NCI-H146 treated with DMSO at 0.1 percent for 48 hours (cell line): ENCODE measurements around the gene STX18.

ENCODE experiments used
- DNase-seq: peaks from one replicate; lab custom pipeline; 2025; ENCODE audit not compliant: unreplicated experiment; lab: John Stamatoyannopoulos, UW

Gene STX18

GRCh38 chr4:4440333-4441061 is 101.4 kb downstream of the STX18 start:
- DNase-seq = no peak

DNA sequence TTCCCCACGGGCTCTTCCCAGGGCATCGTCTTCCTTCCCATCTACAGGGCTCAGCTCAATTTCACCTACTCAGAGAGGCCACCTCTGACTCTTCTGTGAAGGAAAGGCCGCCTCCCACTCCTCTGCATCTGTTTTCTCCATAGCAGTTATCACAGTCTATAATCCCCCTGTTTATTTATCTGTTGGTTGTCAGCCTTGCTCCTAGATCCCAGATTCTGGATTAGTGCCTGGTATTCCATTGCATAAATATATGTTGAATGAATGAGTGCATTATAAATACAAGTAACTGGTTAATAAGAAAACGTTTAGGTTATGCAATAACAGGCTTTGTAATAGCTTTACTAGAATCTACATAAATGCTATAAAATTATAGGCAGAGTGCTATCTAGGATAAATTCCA is 102.1 kb downstream of the STX18 start:
- no peak for DNase-seq

DNA sequence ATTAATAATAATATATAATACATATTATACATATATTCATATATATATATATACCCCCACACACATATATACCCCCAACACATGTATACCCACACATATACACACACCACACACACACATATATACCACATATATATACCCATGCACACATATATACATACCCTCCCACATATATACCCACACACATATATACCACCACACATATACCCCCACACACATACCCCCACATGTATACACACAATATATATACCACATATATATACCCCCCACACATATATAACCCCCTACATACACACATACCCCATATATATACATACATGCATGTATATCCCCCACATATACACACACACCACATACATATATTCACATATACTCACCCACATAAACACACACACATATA is 103.0 kb downstream of the STX18 start:
- no peak for DNase-seq

DNA sequence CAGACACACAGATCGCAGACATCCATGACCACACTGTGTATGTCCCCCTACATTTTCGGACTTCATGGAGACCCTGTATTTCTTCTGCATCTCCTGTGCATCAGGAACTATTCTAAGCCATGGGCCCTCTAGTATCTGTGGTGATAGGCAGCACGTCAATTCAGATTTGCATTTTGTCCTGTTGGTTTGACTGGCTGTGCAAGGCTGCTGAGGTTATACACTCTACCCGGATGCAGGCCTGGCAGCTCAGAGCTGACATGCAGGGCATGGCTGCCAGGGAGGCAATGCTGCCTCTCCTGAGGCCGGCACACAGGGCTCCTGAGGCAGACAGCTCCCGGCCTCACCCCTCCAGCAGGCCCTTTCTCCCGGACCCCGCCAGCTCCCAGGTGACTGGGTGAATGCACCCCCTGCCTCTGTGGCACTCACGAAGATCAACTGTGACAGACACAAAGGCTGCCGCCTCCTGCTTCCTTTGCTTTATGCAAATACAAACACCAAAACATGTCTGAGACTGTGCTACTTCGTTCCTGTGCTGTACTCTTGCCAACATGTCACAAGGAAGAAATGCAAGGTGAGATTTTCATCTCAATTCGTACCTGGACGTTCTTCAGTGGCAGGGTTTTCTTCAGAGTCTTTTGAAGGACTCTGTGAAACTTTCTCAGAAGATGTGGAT is 103.9 kb downstream of the STX18 start:
- no peak for DNase-seq

GRCh38 chr4:4436244-4436823 is 105.5 kb downstream of the STX18 start:
- no peak for DNase-seq

GRCh38 chr4:4433941-4434340 is 107.9 kb downstream of the STX18 start:
- DNase-seq = no peak

GRCh38 chr4:4432341-4433125 is 109.3 kb downstream of the STX18 start:
- no peak for DNase-seq

- peak; percentile 5 for DNase-seq
Measured at GRCh38 chr4:4430492-4431195, 111.2 kb downstream of the STX18 start.

- DNase-seq = no peak
Measured at GRCh38 chr4:4428966-4429875, 112.6 kb downstream of the STX18 start.

DNA sequence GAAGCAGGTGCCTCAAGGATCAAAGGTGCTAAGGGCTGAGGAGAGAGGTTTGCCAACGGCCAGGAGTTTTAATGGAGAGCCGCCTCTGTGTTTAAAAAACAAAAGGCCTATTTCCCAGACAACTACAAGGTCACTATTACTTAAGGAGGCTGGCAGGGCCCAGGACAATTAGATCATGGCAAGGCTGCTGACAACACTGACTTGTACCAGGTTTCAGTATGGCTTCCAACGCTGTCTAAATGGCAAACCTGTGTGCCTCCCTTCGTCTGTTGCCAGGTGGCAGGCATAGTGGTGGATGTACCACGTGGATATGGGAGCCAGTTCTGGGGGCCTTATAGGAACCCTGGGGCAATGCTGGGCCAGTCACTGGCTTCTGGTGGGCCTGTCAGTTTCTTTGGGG is 114.0 kb downstream of the STX18 start:
- DNase-seq = no peak

DNA sequence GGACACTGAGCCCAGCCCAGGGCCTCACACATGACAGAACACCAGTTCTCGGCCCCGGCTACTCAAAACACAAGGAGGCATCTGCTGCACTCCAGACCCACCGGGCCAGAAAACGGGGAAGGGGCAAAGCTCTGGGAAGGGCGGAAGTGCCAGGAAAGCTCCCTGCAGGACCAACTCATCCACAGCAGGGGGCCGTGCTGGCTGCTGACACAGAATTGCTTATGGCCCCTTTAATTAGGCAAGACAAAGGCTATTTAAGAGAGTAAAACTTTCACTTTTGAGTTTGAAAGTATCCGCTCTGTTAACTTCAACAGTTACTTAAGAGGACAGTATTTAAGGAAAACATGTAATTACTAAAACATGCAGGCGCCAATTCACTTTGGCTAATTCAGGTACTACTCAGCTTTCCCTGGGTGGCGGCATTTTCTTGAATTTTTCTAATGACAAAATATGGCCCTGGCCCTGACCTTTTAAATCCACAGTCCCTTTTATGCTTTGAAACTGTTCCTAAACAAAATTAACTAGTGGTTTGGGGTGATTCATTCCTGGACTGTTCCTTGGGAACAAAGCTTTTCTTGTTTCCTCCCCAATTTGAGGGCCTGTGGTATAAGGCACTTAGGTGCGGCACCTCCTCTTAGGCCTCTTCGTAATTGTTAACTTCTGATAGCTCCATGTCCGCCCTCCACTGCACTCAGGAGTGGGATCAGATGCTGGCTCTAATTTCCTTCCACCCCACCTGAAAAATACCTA is 114.6 kb downstream of the STX18 start:
- no peak for DNase-seq

DNA sequence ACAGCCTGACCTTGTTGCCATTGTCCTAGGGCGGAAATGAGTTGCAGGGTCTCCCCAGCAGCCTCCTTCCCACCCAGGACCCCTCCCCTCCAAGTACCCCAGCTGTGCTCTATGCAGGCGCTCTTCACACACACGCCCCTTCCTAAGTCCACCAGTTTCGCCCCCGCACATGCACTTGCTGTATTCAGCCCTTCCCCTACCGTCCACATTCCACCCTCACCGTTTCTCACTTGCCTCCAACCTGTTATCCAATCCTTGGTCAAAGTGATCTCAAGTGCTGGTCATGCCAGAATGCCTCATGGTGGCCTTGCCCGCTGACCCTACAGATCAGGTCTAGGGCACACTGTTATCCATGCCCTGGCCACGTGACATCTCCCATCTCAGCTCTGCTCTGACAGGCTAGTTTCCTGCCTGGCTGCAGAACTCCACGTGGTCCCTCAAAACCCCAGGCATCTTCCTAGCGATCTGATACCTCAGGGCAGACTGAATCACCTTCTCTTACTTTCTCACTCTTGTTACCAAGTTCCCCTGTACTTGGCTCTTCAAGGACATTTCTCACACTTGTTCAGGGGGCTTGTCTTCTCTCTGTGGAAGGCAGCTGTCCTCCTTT is 115.2 kb downstream of the STX18 start:
- DNase-seq = no peak

GRCh38 chr4:4425696-4426095 is 116.2 kb downstream of the STX18 start:
- no peak for DNase-seq

DNA sequence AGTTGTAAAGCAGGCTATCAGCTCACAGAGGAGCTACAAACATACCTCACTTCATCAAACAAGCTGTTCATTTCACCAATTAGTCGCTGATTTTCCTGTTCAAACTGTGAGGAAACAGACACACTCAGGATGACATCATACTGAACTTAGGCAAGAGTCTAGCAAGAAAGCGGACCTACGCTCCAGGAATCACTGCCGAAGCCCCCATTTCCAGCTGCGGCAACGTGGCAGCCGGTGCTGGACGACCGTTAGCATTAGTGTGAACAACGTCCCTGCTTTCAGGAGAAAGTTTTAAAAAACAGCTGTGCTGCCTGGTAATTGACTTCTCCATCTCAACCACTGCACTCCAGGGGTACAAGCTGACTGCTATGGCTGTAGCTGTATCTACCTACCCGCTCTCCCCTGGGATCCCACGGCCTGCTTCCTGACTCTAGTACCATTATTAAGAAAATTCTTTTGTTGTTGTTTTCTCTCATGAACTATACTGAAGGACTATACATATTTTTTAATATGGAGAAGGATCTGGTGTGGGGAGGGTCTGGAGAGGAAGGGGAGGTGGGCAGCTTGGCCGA is 116.6 kb downstream of the STX18 start:
- no peak for DNase-seq

GRCh38 chr4:4424499-4425115 is 117.2 kb downstream of the STX18 start:
- DNase-seq = no peak

- DNase-seq = no peak
Measured at GRCh38 chr4:4423706-4424498, 117.9 kb downstream of the STX18 start.

GRCh38 chr4:4422856-4423499 is 118.9 kb downstream of the STX18 start:
- no peak for DNase-seq
